ENCODE data around the gene ITGB4.

ITGB4 gene

DNA sequence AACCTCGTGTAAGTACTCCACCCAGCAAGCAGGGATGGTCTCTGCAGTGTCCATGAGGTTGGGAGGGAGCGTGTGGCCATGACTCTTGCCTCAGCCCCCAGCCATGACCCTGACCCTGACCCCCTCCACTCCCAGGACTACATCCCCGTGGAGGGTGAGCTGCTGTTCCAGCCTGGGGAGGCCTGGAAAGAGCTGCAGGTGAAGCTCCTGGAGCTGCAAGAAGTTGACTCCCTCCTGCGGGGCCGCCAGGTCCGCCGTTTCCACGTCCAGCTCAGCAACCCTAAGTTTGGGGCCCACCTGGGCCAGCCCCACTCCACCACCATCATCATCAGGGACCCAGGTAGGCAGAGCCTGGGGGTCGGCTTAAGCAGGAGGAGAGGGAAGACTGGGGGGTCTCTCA lies 27.4 kb downstream of the ITGB4 start:
- no peak for DNase-seq (ENCODE audit: low read depth)
- H3K4me3 ChIP-seq (ENCODE audit: low read length): no peak overlapping the region
- TF ChIP-seq, protein P1, sequence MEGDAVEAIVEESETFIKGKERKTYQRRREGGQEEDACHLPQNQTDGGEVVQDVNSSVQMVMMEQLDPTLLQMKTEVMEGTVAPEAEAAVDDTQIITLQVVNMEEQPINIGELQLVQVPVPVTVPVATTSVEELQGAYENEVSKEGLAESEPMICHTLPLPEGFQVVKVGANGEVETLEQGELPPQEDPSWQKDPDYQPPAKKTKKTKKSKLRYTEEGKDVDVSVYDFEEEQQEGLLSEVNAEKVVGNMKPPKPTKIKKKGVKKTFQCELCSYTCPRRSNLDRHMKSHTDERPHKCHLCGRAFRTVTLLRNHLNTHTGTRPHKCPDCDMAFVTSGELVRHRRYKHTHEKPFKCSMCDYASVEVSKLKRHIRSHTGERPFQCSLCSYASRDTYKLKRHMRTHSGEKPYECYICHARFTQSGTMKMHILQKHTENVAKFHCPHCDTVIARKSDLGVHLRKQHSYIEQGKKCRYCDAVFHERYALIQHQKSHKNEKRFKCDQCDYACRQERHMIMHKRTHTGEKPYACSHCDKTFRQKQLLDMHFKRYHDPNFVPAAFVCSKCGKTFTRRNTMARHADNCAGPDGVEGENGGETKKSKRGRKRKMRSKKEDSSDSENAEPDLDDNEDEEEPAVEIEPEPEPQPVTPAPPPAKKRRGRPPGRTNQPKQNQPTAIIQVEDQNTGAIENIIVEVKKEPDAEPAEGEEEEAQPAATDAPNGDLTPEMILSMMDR (conservative IDR thresholded peaks at IDR 0.05; ENCODE audit: low read depth, low read length): no peak

DNA sequence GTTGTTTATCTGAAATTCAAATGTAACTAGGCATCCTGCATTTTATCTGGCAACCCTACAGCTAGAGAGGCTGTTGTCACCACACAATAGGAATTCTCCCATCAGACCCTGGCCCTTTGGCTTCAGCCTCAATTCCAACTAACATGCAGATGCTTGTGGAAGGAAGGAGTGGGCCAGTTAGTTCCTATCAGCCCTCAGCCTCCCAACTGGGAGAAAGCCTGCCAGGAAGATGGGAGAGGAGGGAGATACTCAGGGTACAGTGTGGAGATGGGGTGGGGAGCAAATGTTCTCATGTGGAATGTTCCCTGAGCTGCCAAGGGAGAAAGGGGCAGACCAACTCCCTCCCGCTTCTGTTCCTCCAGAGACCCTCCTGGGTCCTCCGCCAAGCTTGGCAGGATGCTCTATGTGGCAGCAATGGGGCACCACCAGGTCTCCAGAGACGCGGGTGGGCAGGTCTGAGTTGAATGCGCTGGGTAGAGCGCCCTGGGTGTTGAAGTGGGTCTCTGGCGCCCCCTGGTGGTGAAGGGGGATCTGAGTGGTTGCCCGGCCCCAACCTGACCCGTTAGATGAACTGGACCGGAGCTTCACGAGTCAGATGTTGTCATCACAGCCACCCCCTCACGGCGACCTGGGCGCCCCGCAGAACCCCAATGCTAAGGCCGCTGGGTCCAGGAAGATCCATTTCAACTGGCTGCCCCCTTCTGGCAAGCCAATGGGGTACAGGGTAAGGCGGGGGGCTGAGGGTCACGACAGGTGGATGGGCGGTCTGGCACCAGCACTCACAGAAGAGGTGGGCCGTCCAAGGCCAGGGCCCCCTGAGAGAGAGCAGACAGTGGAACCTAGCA lies 28.5 kb downstream of the ITGB4 start:
- TF ChIP-seq, protein P1 (conservative IDR thresholded peaks at IDR 0.05; ENCODE audit: low read depth, low read length): peak; percentile 82
- no peak for DNase-seq (ENCODE audit: low read depth)
- no peak overlapping the region for H3K4me3 ChIP-seq (ENCODE audit: low read length)

DNA sequence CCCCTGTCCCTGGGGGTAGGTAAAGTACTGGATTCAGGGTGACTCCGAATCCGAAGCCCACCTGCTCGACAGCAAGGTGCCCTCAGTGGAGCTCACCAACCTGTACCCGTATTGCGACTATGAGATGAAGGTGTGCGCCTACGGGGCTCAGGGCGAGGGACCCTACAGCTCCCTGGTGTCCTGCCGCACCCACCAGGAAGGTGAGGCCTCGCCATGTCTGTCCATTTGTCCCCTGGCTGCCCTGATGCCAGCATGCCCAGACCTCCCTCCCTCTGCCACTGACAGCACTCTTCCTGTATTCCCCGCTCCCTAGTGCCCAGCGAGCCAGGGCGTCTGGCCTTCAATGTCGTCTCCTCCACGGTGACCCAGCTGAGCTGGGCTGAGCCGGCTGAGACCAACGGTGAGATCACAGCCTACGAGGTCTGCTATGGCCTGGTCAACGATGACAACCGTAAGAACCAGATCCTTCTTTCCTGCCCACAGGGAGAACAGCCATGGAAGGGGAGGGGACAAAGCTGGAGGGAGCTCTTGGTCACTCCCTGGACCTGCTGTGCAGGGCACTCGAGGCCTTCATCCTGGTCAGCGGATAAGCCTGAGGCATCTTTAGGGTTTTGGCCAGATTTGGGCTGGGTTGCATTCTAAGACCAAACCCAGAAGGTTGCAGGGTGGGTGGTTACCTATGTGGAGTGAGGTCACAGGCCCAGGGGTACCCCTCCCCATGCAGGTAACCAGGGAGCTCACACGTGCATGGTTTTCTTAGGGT lies 29.6 kb downstream of the ITGB4 start:
- TF ChIP-seq, protein P1 (conservative IDR thresholded peaks at IDR 0.05; ENCODE audit: low read depth, low read length): no peak
- no peak for DNase-seq (ENCODE audit: low read depth)
- no peak overlapping the region for H3K4me3 ChIP-seq (ENCODE audit: low read length)

DNA sequence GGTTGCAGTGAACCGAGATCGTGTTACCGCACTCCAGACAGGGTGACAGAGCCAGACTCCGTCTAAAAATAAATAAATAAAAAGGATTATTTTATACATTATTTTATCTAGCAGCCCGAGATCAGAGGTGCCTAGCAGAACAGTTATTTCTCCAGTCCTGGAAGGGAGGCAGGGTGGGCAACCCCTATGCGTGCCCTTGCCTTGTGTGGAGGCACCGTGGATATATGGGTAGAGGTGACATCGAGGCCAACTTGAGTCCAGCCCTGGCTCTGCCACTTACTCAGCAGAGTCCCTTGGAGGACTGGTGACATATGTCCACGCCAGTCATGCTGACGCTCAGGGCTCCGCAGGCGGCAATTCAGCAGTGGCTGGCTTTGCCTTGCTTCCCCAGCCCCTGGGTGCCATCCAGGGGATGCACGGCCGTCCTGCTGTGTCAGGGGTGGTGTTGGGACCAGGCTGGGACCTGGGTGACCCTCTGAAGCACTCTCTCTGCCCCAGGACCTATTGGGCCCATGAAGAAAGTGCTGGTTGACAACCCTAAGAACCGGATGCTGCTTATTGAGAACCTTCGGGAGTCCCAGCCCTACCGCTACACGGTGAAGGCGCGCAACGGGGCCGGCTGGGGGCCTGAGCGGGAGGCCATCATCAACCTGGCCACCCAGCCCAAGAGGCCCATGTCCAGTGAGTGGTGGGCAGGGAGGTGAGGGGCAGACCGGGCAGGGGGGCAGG lies 30.6 kb downstream of the ITGB4 start:
- TF ChIP-seq, protein P1 (conservative IDR thresholded peaks at IDR 0.05; ENCODE audit: low read depth, low read length): no peak
- no peak for DNase-seq (ENCODE audit: low read depth)
- no peak overlapping the region for H3K4me3 ChIP-seq (ENCODE audit: low read length)

DNA sequence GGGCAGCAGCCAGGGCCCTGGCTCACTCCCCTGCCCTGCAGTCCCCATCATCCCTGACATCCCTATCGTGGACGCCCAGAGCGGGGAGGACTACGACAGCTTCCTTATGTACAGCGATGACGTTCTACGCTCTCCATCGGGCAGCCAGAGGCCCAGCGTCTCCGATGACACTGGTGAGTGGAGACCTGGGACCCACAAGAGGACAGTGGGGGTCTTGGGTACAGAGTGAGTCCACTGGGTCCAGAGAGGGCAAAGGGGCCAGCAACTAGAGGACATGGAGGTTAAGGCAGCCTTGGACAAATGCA lies 31.1 kb downstream of the ITGB4 start:
- no peak for DNase-seq (ENCODE audit: low read depth)
- TF ChIP-seq, protein P1 (conservative IDR thresholded peaks at IDR 0.05; ENCODE audit: low read depth, low read length): no peak
- H3K4me3 ChIP-seq (ENCODE audit: low read length): no peak overlapping the region

DNA sequence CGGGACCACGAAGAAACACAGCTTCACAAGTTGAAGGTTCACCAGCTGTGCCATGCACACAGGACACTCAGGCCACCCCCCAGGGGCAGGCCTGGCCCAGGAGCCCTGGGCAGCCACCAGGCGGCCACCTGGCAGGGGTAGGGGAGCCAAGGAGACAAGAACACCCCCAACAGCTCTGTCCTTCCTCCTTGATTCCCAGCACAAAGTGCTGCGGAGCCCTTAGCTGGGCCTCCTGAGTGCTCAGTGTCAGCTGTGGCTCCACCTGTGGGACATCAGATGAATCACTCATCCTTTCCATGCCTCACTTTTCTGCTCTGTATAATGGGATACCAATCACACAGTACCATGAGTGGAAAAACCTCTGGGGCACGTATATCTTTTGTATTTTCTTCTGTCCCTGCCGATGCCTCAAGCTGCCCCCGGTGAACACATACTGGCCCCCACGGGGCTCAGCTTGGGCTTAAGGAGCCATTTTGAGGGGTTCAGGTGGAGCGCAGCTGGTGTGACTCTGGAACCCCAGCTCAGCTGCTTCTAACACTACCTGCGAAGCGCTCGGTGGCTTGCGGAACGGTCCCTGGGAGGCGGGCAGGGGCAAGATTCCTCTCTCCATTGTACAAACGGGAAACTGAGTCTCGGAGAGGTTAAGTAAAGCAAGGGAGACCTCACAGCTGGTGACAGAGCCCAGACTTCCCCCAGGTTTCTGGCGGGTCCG lies 31.7 kb downstream of the ITGB4 start:
- no peak for DNase-seq (ENCODE audit: low read depth)
- no peak overlapping the region for H3K4me3 ChIP-seq (ENCODE audit: low read length)
- TF ChIP-seq, protein P1 (conservative IDR thresholded peaks at IDR 0.05; ENCODE audit: low read depth, low read length): no peak
